ENCODE measurements around the gene ACKR2.

The ACKR2 gene, protein sequence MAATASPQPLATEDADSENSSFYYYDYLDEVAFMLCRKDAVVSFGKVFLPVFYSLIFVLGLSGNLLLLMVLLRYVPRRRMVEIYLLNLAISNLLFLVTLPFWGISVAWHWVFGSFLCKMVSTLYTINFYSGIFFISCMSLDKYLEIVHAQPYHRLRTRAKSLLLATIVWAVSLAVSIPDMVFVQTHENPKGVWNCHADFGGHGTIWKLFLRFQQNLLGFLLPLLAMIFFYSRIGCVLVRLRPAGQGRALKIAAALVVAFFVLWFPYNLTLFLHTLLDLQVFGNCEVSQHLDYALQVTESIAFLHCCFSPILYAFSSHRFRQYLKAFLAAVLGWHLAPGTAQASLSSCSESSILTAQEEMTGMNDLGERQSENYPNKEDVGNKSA

DNA sequence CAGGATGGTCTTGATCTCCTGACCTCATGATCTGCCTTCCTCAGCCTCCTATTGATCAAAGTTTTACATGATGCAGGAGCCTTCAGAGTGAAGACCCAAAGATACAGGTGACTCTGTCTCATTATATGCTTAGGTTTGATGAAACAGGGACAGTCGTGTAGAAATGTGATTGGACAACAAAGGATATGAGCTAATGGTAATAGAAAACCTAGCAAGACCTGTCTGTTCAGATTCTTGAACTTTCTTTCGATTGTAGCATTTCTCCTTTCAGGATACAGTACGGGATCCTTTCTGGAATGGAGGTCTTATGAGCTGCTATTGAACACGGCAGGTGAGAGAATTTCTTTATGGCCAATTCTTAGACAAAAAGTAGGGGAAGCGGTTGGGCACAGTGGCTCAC lies at the start of gene ACKR2:
TSS of gene ACKR2 (plus strand) at position 244 of the 400 bp plus-strand sequence. CDS start 55,058 bp downstream, outside the sequence.
- DNase-seq = no peak

GRCh38 chr3:42762046-42762724 lies 47.1 kb upstream of the ACKR2 start:
- DNase-seq = peak; percentile 80 to 87 (median 87)

- DNase-seq = peak; percentile 45 to 70 (median 60)
Measured at GRCh38 chr3:42763021-42763420, 46.2 kb upstream of the ACKR2 start.

DNA sequence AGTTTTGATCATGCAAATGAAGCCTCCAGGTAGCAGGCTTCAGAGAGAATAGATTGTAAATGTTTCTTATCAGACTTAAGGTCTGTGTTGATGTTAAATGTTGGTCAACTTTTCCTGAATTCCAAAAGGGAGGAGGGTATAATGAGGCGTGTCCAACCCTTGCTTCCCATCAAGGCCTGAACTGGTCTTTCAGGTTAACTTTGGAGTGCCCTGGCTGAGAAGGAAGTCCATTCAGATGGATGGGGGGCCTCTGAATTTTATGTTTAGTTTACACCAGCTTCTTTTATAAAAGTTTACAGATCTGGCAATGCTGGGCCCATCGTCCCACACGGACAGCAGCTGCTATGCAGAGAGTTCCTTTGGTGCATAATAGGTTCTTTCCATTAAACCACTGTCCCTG lies 45.1 kb upstream of the ACKR2 start:
- DNase-seq = no peak

GRCh38 chr3:42764561-42765295 lies 44.5 kb upstream of the ACKR2 start:
- DNase-seq = peak; percentile 38 to 70 (median 62)

DNA sequence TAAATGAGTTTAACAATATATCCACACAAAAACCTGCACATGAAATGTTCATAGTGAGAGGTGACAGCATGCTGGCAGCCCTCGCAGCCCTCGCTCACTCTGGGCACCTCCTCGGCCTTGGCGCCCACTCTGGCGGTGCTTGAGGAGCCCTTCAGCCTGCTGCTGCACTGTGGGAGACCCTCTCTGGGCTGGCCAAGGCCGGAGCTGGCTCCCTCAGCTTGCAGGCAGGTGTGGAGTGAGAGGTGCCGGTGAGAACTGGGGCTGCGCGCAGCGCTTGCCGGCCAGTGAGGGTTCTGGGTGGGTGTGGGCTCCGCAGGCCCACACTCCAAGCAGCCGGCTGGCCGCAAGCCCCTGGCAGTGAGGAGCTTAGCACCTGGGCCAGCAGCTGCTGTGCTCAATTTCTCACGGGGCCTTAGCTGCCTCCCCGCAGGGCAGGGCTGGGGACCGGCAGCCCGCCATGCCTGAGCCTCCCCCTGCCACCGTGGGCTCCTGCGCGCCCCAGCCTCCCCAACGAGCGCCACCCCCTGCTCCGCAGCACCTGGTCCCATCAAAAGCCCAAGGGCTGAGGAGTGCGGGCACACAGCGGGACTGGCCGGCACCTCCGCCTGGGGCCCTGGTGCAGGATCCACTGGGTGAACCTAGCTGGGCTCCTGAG lies 39.6 kb upstream of the ACKR2 start:
- DNase-seq = no peak

GRCh38 chr3:42771271-42771670 lies 38.0 kb upstream of the ACKR2 start:
- DNase-seq = no peak

DNA sequence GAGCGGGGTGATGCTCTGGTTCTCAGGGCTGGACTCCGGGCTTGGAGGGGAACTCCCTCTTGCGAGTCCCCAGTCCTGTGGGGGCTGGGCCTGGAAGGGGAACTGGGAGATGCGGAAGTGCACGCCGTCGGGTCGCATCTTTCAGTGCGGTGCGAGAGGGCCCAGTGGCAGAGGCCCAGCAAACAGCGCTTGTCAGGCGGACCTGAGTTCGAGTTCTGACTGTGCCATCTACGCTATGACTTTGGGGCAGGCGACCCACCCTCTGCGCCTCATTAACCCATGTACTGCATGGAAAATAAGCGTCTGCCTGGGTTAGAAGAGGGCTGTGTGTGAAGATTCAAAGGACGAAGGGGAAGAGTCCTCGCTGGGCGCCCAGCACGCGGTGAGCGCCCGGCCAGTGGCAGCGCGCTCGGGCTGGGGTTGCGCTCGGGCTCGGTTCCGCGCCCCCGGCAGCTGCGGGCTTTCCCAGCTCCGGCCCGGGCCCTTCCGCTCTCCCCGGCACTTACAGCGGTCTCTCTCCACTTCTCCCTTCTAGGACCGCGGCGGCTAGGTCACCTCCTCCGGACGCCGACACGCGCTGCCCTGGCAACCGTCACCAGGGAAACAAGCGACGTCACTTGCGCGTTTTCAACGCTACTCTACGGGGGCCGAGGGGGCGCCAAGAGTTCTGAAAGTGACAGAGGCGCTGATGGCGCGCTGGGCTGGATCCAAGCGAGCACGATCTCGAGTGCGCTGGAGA lies 36.4 kb upstream of the ACKR2 start, which contains the start of gene CCDC13:
TSS of gene CCDC13 (minus strand) at position 584 of the 739 bp plus-strand sequence. CDS start 14,908 bp downstream, outside the sequence.
- DNase-seq = peak; percentile 98

DNA sequence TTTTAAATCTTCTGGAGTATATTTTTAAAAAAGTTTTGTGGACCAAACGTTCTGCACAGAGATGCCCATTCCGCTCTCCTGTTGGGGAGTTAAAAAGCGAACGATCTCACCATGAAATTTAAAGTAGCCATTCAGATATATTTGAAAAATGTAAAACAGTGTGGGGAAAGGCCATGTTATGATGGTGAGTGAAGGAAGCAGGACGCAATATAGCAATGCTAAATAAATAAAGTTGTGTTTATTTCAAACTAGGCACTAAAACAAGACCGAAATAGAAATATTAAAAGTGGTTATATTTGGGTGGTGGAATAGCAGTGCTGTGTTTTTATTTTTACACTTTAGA lies 35.9 kb upstream of the ACKR2 start:
- DNase-seq = no peak

- DNase-seq = no peak
Measured at GRCh38 chr3:42778644-42779043, 30.6 kb upstream of the ACKR2 start.

DNA sequence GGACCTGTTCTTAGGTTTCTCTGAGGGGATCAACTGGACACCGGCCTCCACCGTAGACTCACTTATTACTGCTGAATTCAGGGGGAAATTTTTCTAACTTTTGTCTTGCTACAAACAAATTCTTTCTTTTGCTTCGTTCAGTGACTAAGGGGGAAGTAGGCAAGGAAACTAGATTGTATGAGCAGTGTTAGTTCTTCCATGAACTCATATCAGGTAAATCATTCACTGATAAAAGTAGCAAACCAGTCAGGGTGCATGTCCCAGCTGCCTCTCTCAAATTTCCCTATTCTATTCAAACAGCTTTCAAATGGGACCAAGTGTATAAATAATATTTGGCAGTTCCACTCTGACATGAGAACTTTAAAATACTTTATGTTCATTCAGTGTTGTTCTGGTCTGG lies 28.8 kb upstream of the ACKR2 start:
- no peak for DNase-seq

- peak; percentile 82 to 90 (median 89) for DNase-seq
Measured at GRCh38 chr3:42780892-42781700, 28.1 kb upstream of the ACKR2 start.

DNA sequence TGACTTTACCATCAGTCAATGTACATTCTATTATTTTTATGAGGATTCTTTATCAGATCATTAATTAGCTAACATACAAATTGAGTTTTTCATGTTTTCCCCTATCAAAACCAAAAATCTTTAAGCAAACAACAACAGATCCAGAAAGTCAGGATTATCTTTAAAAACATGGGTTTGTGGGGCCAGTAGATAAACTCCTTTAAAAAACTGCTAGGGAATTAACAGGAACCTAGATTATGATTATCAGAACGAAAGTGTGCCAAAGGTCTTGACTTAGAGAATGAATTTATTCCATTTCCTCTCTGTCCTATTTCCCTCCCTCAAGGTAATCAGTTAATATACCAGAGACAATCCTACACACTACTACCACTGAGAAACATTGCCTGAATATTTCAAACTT lies 23.0 kb upstream of the ACKR2 start:
- no peak for DNase-seq

- DNase-seq = no peak
Measured at GRCh38 chr3:42786631-42787030, 22.6 kb upstream of the ACKR2 start.

DNA sequence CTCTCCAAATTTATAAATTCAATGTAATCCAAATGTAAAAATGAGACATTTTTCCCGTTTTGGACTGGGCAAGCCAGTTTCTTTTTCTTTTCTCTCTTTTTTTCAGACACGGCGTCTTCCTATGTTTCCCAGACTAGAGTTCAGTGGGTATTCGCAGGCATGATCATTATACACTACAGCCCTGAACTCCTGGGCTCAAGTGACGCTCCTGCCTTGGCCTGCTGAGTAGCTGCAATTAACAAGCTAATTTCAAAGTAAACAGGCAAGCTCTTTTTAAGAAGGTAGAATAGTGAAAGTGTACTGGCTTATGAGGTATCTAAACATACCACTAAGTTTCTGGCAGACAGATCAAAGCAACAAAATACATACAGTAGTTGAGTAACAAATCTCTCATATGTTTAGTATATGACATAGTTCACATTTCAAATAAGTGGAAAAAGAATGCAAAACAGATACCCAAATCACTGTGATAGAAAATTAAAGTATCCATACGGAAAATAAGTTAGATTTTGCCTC lies 18.5 kb upstream of the ACKR2 start:
- no peak for DNase-seq

DNA sequence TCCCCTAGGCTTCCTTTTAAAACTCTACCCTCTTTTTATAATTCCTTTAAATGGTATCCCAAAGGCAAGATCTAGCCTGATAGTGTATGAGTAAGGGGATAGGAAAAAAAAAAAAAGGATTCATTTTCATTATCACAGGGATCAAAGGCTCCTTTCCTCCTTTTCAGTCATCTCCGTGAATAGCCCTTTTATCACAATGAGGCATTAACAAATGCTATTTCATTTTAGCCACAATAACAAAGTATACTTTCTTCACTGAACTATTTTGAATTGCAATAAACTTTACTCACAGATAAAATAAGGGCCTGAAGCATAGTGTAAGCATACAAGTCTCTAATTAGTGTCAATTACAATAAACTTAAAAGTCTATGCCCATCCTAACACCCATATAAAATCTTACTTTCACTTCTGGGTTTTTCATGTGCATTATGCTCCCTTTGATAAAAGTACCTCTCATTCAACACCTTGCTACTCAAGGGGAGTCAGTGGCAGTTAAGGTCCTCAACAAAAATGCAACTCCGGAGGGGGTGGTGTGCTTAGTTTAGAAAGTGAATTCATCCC lies 13.5 kb upstream of the ACKR2 start:
- no peak for DNase-seq

GRCh38 chr3:42796332-42796885 lies 12.8 kb upstream of the ACKR2 start:
- peak; percentile 23 to 39 (median 26) for DNase-seq

- DNase-seq = no peak
Measured at GRCh38 chr3:42799376-42799775, 9.9 kb upstream of the ACKR2 start.

- peak in 1 of 3 donors; percentile 30 for DNase-seq
Measured at GRCh38 chr3:42800251-42800650, 9.0 kb upstream of the ACKR2 start.

GRCh38 chr3:42801048-42801620 lies 8.1 kb upstream of the ACKR2 start:
- no peak for DNase-seq

All from suppressor macrophage treated with lipopolysaccharide for 1 hour (primary cell).